SH-SY5Y (cell line): Measurements from ENCODE around the gene HAAO.

ENCODE experiments used
- GATA2 ChIP-seq: IDR thresholded peaks from 2 replicates; pipeline ENCODE4 v1.6.1; 2011; ENCODE audit warnings: mild to moderate bottlenecking, low read depth, low read length
- GATA3 ChIP-seq: IDR thresholded peaks from 2 replicates; pipeline ENCODE4 v1.6.1; 2011; ENCODE audit warnings: low read depth, mild to moderate bottlenecking, low read length, moderate library complexity

DNA sequence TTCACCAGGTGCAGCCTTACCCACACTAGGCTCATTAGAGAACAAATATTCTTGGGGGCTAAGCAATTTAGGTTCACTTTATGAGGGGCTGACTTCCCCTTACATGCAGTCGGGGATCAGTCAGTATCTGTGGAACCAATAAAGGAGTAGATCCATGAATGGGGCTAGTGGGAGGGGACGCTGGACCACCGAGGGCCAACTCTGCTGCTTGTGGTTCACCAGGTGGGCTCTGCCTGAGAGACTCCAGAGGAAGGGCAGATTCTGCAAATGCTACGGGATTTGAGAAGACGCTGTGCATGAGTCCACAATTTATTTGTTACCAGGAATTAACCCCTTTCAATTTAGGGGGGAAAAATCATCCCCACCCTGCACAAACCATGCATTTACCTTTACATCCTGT is 15.9 kb upstream of the HAAO start:
- TF ChIP-seq GATA3 (no peak), GATA2 (no peak)
